K562 (cell line): ENCODE measurements around the gene PDE4D. TPM values are rescaled to one million over a fixed set of nuclear protein-coding genes. Genes with fewer than 3 reads are reported as not detected.

Source experiments
- ATAC-seq: fragments of 200-7000 bp; cut with Tn5 transposase; 3 replicates; pipeline ENCODE4 v1.9.1; 2020; ENCODE audit warnings: moderate library complexity
- BruUV-seq: library from RNA; stranded (reverse); fragments of 400-500 nt; replicated peaks from 2 replicates; lab custom pipeline; 2021; lab: Mats Ljungman, UMichigan
- CTCF ChIA-PET: fragments of 300-600 bp; formaldehyde crosslinking; extraction: SDS; loops from one replicate; lab custom pipeline; 2021; ENCODE audit warnings: low intra/inter-chr PET ratio; lab: Yijun Ruan, JAX
- POLR2A ChIA-PET: fragments of 300-600, 350-650 bp; sonication (Branson Sonifier 250); formaldehyde crosslinking; extraction: SDS; loops from one replicate; lab custom pipeline; 2021; ENCODE audit warnings: antibody characterized with exemption, inconsistent platforms; lab: Yijun Ruan, JAX
- DNase-seq, 4 experiments: peaks; one replicate each; pipeline versions ENCODE4 v3.0.0 to v3.0.0-alpha.2; 2011 to 2018; ENCODE audit warnings: low spot score in 3 of 4, mixed read lengths in 3 of 4; ENCODE audit errors: extremely low read depth in 1 of 4
- FAIRE-seq: peaks from 2 replicates; lab custom pipeline; 2011; peaks lifted over from hg19 to GRCh38; lab: Jason Lieb, UNC
- H2AFZ ChIP-seq: 2 replicates; pipeline ENCODE4 v1.6.0; 2011; ENCODE audit warnings: low read depth, low read length, control low read depth, inconsistent platforms
- H3K27ac ChIP-seq: fragments of 200-600 bp; 3 replicates; pipeline ENCODE4 v1.8.0; 2011; ENCODE audit warnings: low read depth, mild to moderate bottlenecking, control low read depth, inconsistent platforms, low read length, moderate library complexity, mixed read lengths; ENCODE audit errors: extremely low read depth
- H3K27me3 ChIP-seq, 2 experiments: fragments of 300-600 bp in 1 of 2; 2 replicates in 1 of 2; 3 replicates in 1 of 2; pipeline versions ENCODE4 v1.6.0 to v1.8.0; 2011; ENCODE audit warnings: inconsistent platforms in 2 of 2, low read length in 2 of 2, mild to moderate bottlenecking in 1 of 2, mixed read lengths in 1 of 2, moderate library complexity in 1 of 2; ENCODE audit not compliant: control insufficient read depth in 2 of 2, insufficient read depth in 2 of 2
- H3K36me3 ChIP-seq: fragments of 300-600 bp; 3 replicates; pipeline ENCODE4 v1.8.0; 2011; ENCODE audit warnings: mild to moderate bottlenecking, low read length, inconsistent platforms; ENCODE audit not compliant: control insufficient read depth, insufficient read depth
- H3K4me1 ChIP-seq, 2 experiments: fragments of 200-600 bp in 1 of 2; replicated peaks in 1 of 2; 2 replicates in 1 of 2; 3 replicates in 1 of 2; pipeline versions ENCODE4 v1.5.1 to v1.8.0; 2011; ENCODE audit warnings: inconsistent platforms in 2 of 2, low read length in 2 of 2, mild to moderate bottlenecking in 1 of 2, mixed read lengths in 1 of 2, moderate library complexity in 1 of 2; ENCODE audit not compliant: control insufficient read depth in 2 of 2, insufficient read depth in 2 of 2
- H3K4me2 ChIP-seq: 2 replicates; pipeline ENCODE4 v1.6.1; 2011; ENCODE audit warnings: low read length, control low read depth, inconsistent platforms, mixed read lengths; ENCODE audit not compliant: insufficient read depth
- H3K4me3 ChIP-seq: fragments of 200-600 bp; sonication (generic), shearing (Covaris generic); 2 replicates; pipeline ENCODE4 v1.5.1; 2016; ENCODE audit warnings: control low read depth, inconsistent platforms
- H3K79me2 ChIP-seq: fragments of 200-600 bp; 3 replicates; pipeline ENCODE4 v1.8.0; 2011; ENCODE audit warnings: low read length, inconsistent platforms; ENCODE audit not compliant: control insufficient read depth, insufficient read depth
- H3K9ac ChIP-seq, 2 experiments: 2 replicates each; pipeline versions ENCODE4 v1.6.0 to v1.6.1; 2011; ENCODE audit warnings: low read depth in 2 of 2, low read length in 2 of 2, control low read depth in 1 of 2, inconsistent platforms in 1 of 2, mild to moderate bottlenecking in 1 of 2, mixed read lengths in 1 of 2; ENCODE audit not compliant: insufficient read depth in 1 of 2
- H3K9me1 ChIP-seq: one replicate; pipeline ENCODE4 v1.6.0; 2011; ENCODE audit warnings: inconsistent platforms, mild to moderate bottlenecking, low read length, moderate library complexity; ENCODE audit not compliant: control insufficient read depth, insufficient read depth
- H3K9me3 ChIP-seq: replicated peaks from 2 replicates; pipeline ENCODE4 v1.5.1; 2011; ENCODE audit warnings: low read depth, low read length, inconsistent platforms; ENCODE audit not compliant: control insufficient read depth, insufficient read depth
- H4K20me1 ChIP-seq: replicated peaks from 2 replicates; pipeline ENCODE4 v1.6.1; 2011; ENCODE audit warnings: low read length, inconsistent platforms, mixed read lengths; ENCODE audit not compliant: control insufficient read depth, insufficient read depth
- CBFA2T2 ChIP-seq: fragments of 450-650 bp; conservative IDR thresholded peaks from 2 replicates; pipeline ENCODE4 v1.6.1; 2017; ENCODE audit warnings: mild to moderate bottlenecking
- ETV1 ChIP-seq: fragments of 450-650 bp; conservative IDR thresholded peaks from 2 replicates; pipeline ENCODE4 v1.6.1; 2016; ENCODE audit warnings: missing genetic modification characterization, control low read depth, low read depth, missing compliant biosample characterization
- HMG20B ChIP-seq: fragments of 250-450 bp; sonication (Bioruptor Pico); IDR thresholded peaks from 2 replicates; pipeline ENCODE4 v1.5.0; 2021; ENCODE audit warnings: mild to moderate bottlenecking
- SAP30 ChIP-seq: fragments of 200-600 bp; sonication (generic); IDR thresholded peaks from 2 replicates; pipeline ENCODE4 v1.6.1; 2012; ENCODE audit warnings: borderline replicate concordance, low read depth, mild to moderate bottlenecking, moderate library complexity, low read length, control low read depth, inconsistent platforms; ENCODE audit not compliant: insufficient read depth, poor library complexity, severe bottlenecking
- SMC3 ChIP-seq: conservative IDR thresholded peaks from 2 replicates; pipeline ENCODE4 v1.6.1; 2011; ENCODE audit warnings: low read depth, low read length, improper control_type of control experiment; ENCODE audit not compliant: insufficient read depth
- SNIP1 ChIP-seq: fragments of 450-650 bp; IDR thresholded peaks from 2 replicates; pipeline ENCODE4 v1.7.1; 2017; ENCODE audit warnings: low read depth, mild to moderate bottlenecking
- ZNF589 ChIP-seq: fragments of 200-800 bp; sonication (Bioruptor generic); IDR thresholded peaks from 2 replicates; pipeline ENCODE4 v1.6.1; 2016; ENCODE audit warnings: low read depth, missing genetic modification characterization, missing compliant biosample characterization
- WGBS: fragments of 100-300 bp; shearing (Covaris generic); methylation state at CpG from one replicate; pipeline ENCODE4 v1.1.6; 2016; ENCODE audit warnings: low coverage, mixed read lengths; ENCODE audit not compliant: insufficient coverage; ENCODE audit errors: missing lambda C conversion rate; 5-methylcytosine and 5-hydroxymethylcytosine counted together
- in situ Hi-C: fragments of 300-500 bp; cut with MboI; formaldehyde crosslinking; loops from 4 replicates; pipeline ENCODE4 v1.15.0; 2018; ENCODE audit warnings: inconsistent platforms, mixed read lengths
- intact Hi-C: fragments of 100-400 bp; cut with micrococcal nuclease; formaldehyde crosslinking; loops from 2 replicates; pipeline ENCODE4 v1.14.2; 2022
- polyA plus RNA-seq, 8 experiments: library from polyadenylated mRNA; depleted of rRNA in 4 of 8; stranded (reverse) in 5 of 8; unstranded in 3 of 8; fragments of >200 nt; fragmentation: Nextera tagmentation in 2 of 8; fragmentation: Illumina TruSeq in 1 of 8; extraction: Ambion mirVana in 2 of 8; extraction: Trizol in 1 of 8; gene quantifications; 2 replicates each; pipeline versions ENCODE4 v1.2.1 to v1.2.3, GENCODE V29; 2011 to 2014; ENCODE audit warnings: inconsistent platforms in 1 of 8, missing spikeins in 1 of 8
- total RNA-seq, 7 experiments: library from RNA; depleted of rRNA in 6 of 7; stranded (reverse); fragments of >200 nt in 6 of 7; fragmentation: Illumina TruSeq in 2 of 7; extraction: Trizol in 2 of 7; gene quantifications; 2 replicates each; pipeline versions ENCODE4 v1.2.1 to v1.2.3, GENCODE V29; 2011 to 2021; ENCODE audit warnings: low replicate concordance in 1 of 7

PDE4D gene
- total and polyA plus RNA-seq, 9 of the 15 experiments (the other 6 are each of a cell fraction or from before 2014, with no cell fraction given), result 0.04 to 0.46 (median 0.13) TPM

DNA sequence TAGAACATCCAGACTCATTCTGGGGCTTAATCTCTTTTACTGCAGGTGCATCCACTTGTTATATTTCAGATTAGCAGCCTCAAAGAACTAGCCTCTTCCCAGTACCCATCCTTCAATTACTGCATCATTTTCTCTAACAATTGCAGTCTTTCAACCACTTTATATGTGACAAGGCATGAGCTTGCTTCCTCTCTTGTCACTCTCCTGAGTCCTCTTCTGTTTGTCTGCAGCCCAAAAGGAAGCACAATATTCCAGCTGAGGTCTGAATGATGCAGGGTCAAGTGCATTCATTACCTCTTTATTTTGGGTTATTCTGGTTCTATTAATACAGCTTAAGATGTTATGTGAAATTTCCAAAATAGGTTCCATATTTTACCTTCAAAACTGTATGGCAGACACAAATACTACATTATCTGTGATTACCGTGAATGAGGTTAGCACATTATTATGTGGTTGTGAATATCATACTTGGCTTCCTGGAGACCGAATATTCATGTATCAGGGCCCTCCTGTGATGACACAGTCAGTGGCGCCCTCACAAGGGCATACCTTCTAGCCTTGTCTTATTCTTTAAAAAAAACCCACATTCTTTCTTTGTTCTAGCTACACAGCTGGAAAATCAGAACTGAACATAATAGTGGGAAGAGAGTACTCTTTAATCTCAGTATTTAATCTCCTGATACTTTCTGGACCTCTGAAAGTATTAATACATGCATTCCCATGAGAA is 323.8 kb downstream of the PDE4D start:
- ATAC-seq, result no peak
- TF ChIP-seq CBFA2T2 (no peak), ZNF589 (no peak), ETV1 (tag) (no peak), SAP30 (no peak), SNIP1 (no peak), HMG20B (CRISPR knock-in tag) (no peak), SMC3 (no peak)
- TF ChIP-seq, all 486 proteins: peak for 0
- BruUV-seq, result no TSS peak
- DNase-seq (no peak), FAIRE-seq (no peak)
- H3K27ac ChIP-seq, result no peak overlapping the region
- no peaks in the 10 kb centered on the region for H3K9me1 ChIP-seq
- intact Hi-C loops (no loop called here), in situ Hi-C loops (no loop called here)
- H2AFZ ChIP-seq, result no peak overlapping the region
- H3K27me3 ChIP-seq, result no peaks in the 10 kb centered on the region
- H3K9me3 ChIP-seq, result 0 out of 2 replicates have a peak, but pooled peaks cover 1% of the 10 kb centered on the region
- H3K79me2 ChIP-seq, result no peaks in the 10 kb centered on the region
- POLR2A ChIA-PET, result no interaction called here
- no peak overlapping the region for H3K9ac ChIP-seq
- H3K36me3 ChIP-seq, result no peaks in the 10 kb centered on the region
- no peaks in the 10 kb centered on the region for H3K4me1 ChIP-seq
- WGBS, result 2% methylated on average over 3 of the region's 3 CpGs
- no peak overlapping the region for H3K4me3 ChIP-seq
- no peaks in the 10 kb centered on the region for H4K20me1 ChIP-seq
- CTCF ChIA-PET, result interaction anchor here (0.6 kb wide), 1 partner anchor 139 kb away, joined by 3 read pairs; no protein-coding TSS in a partner anchor
- H3K4me2 ChIP-seq, result no peak overlapping the region
